HG02884 (cell line): ENCODE measurements around the gene SULT6B1.
"Not testable (repeated sequence)": the region's sequence is repeated elsewhere in the genome, so short reads cannot be mapped to it uniquely, and the experiment has no call there.

Experiments used
- ATAC-seq: cut with Tn5 transposase; IDR thresholded peaks from one replicate; pipeline ENCODE4 v1.9.1; 2021; ENCODE audit warnings: mild to moderate bottlenecking, moderate library complexity; ENCODE audit not compliant: unreplicated experiment

Gene SULT6B1

GRCh38 chr2:37188570-37188969 is at the start of gene SULT6B1:
Gene SULT6B1, minus strand, starts transcription at chr2:37188670. Its CDS starts 30 bp downstream, at chr2:37188640.
- ATAC-seq: no peak

- ATAC-seq: no peak
These were observed 43.9 kb upstream of the SULT6B1 start for GRCh38 chr2:37232131-37232933.

GRCh38 chr2:37231241-37232130 is 43.0 kb upstream of the SULT6B1 start, which contains the start of the genes CEBPZ and NDUFAF7:
Gene CEBPZ, minus strand, starts transcription at chr2:37231596. Its CDS starts 29 bp downstream, at chr2:37231567.
Gene NDUFAF7, plus strand, starts transcription at chr2:37231658. Its CDS starts 48 bp downstream, at chr2:37231706.
- ATAC-seq: peak; percentile 94

- no peak for ATAC-seq
These were observed 42.1 kb upstream of the SULT6B1 start for GRCh38 chr2:37230581-37230980.

- ATAC-seq: no peak
These were observed 40.3 kb upstream of the SULT6B1 start for GRCh38 chr2:37228788-37229187.

GRCh38 chr2:37226863-37227262 is 38.4 kb upstream of the SULT6B1 start:
- ATAC-seq: no peak

- not testable (repeated sequence) for ATAC-seq
These were observed 36.7 kb upstream of the SULT6B1 start for GRCh38 chr2:37225129-37225528.

GRCh38 chr2:37224063-37224462 is 35.6 kb upstream of the SULT6B1 start:
- ATAC-seq: no peak

- ATAC-seq: no peak
These were observed 34.7 kb upstream of the SULT6B1 start for GRCh38 chr2:37223131-37223530.

GRCh38 chr2:37219046-37219445 is 30.6 kb upstream of the SULT6B1 start:
- no peak for ATAC-seq

- ATAC-seq: no peak
These were observed 26.8 kb upstream of the SULT6B1 start for GRCh38 chr2:37215250-37215649.

- no peak for ATAC-seq
These were observed 23.5 kb upstream of the SULT6B1 start for GRCh38 chr2:37211939-37212338.

GRCh38 chr2:37211212-37211611 is 22.7 kb upstream of the SULT6B1 start:
- no peak for ATAC-seq

GRCh38 chr2:37206760-37207159 is 18.3 kb upstream of the SULT6B1 start:
- not testable (repeated sequence) for ATAC-seq

- no peak for ATAC-seq
These were observed 17.3 kb upstream of the SULT6B1 start for GRCh38 chr2:37205689-37206341.

GRCh38 chr2:37205071-37205661 is 16.7 kb upstream of the SULT6B1 start:
- not testable (repeated sequence) for ATAC-seq

- ATAC-seq: no peak
These were observed 15.2 kb upstream of the SULT6B1 start for GRCh38 chr2:37203708-37204107.

- ATAC-seq: no peak
These were observed 13.3 kb upstream of the SULT6B1 start for GRCh38 chr2:37201766-37202165.

GRCh38 chr2:37201208-37201607 is 12.7 kb upstream of the SULT6B1 start:
- no peak for ATAC-seq

- no peak for ATAC-seq
These were observed 10.2 kb upstream of the SULT6B1 start for GRCh38 chr2:37198681-37199065.
